Measurements from ENCODE around the gene KCNK10. TPM values are rescaled to one million over a fixed set of nuclear protein-coding genes. Genes with fewer than 3 reads are reported as not detected.

The KCNK10 gene
- total and polyA plus RNA-seq, 2 of the 8 experiments (the other 6 are each of a cell fraction or from before 2014, with no cell fraction given) = 0.45 to 0.63 TPM

- Histone ChIP-seq H4K8ac (ENCODE audit: extremely low read depth, insufficient read depth, low read length) (no peak overlapping the region), H3K27ac (ENCODE audit: low read depth, low read length) (no peak overlapping the region), H4K5ac (ENCODE audit: insufficient read length, low read depth, low read length) (peak overlapping the region; percentile 47), H3K23me2 (ENCODE audit: low read depth, low read length) (no peaks in the 10 kb centered on the region), H4K20me1 (replicated peaks in 1 of 2; ENCODE audit: control insufficient read depth in 1 of 2, insufficient read depth in 2 of 2, low read length in 2 of 2) (no peaks in the 10 kb centered on the region), H2AK5ac (ENCODE audit: low read depth, low read length) (no peak overlapping the region), H2BK15ac (ENCODE audit: low read length) (no peak overlapping the region), H4K91ac (replicated peaks; ENCODE audit: insufficient read length, low read length) (no peak overlapping the region), H3K18ac (ENCODE audit: extremely low read depth, low read length) (no peak overlapping the region), H2AFZ (ENCODE audit: low read length) (no peak overlapping the region), H3K4me1 (replicated peaks in 1 of 4; ENCODE audit: control insufficient read depth in 3 of 4, insufficient read depth in 4 of 4, low read length in 3 of 4) (peaks cover 0 to 17% (median 9%) of the 10 kb centered on the region in 4 experiments; a peak in 5 of 7 replicates), H3K79me2 (ENCODE audit: control insufficient read depth in 1 of 2, insufficient read depth in 2 of 2, low read length in 2 of 2) (no peaks in the 10 kb centered on the region), H3K79me1 (ENCODE audit: low read depth, low read length) (no peaks in the 10 kb centered on the region), H2BK20ac (ENCODE audit: low read length) (0 out of 2 replicates have a peak overlapping the region, but pooled peaks have one; percentile 27), H2BK12ac (ENCODE audit: low read depth, low read length) (no peak overlapping the region), H3K56ac (replicated peaks; ENCODE audit: insufficient read length, low read depth, low read length) (no peak overlapping the region), H3K9me3 (ENCODE audit: insufficient read depth in 2 of 2, low read depth in 1 of 2, low read length in 1 of 2) (no peaks in the 10 kb centered on the region), H2BK120ac (replicated peaks; ENCODE audit: low read depth, low read length) (no peak overlapping the region), H3K4me2 (ENCODE audit: insufficient read depth in 1 of 2, low read depth in 2 of 2, low read length in 2 of 2) (no peak overlapping the region), H3K9ac (replicated peaks in 1 of 4; ENCODE audit: extremely low read depth in 1 of 4, low read depth in 3 of 4, low read length in 3 of 4) (no peak overlapping the region), H3K27me3 (replicated peaks in 1 of 4; ENCODE audit: control insufficient read depth in 3 of 4, extremely low read depth in 1 of 4, insufficient read depth in 3 of 4, low read length in 3 of 4) (no peaks in the 10 kb centered on the region), H3K23ac (ENCODE audit: insufficient read length) (no peak overlapping the region), H3K36me3 (ENCODE audit: control insufficient read depth in 2 of 4, insufficient read depth in 4 of 4, low read length in 3 of 4) (no peaks in the 10 kb centered on the region), H2BK5ac (ENCODE audit: low read depth, low read length) (no peak overlapping the region), H3K4me3 (ENCODE audit: extremely low read depth in 1 of 4, insufficient read depth in 2 of 4, low read depth in 3 of 4, low read length in 4 of 4) (no peak overlapping the region), H3K4ac (replicated peaks; ENCODE audit: insufficient read length, low read depth, low read length) (no peak overlapping the region), H3K14ac (ENCODE audit: insufficient read length) (no peak overlapping the region)
- WGBS, 2 experiments (ENCODE audit: extremely low coverage in 1 of 2, insufficient coverage in 1 of 2, insufficient read length in 1 of 2, insufficient replicate concordance in 2 of 2, low coverage in 1 of 2, low lambda C conversion rate in 2 of 2, missing lambda C conversion rate in 1 of 2) = 90% methylated on average over 4 of the region's 4 CpGs; no CpG with 5 or more reads in 1 of the 2 experiments
- TF ChIP-seq CTBP2 (IDR thresholded peaks at IDR 0.05; ENCODE audit: borderline replicate concordance, insufficient read depth, insufficient read length, low read length) = no peak
- TF ChIP-seq YY1 (IDR thresholded peaks at IDR 0.05; ENCODE audit: low read depth, low read length) = no peak
- TF ChIP-seq MAFK (IDR thresholded peaks at IDR 0.05; ENCODE audit: low read depth, low read length) = no peak
- no peak for TF ChIP-seq EGR1 (IDR thresholded peaks at IDR 0.05; ENCODE audit: borderline replicate concordance, low read depth, low read length)
- TF ChIP-seq GTF2F1 (IDR thresholded peaks at IDR 0.05; ENCODE audit: borderline replicate concordance, low read depth, low read length) = no peak
- no peak for TF ChIP-seq TBP (IDR thresholded peaks at IDR 0.05; ENCODE audit: low read depth, low read length)
- no peak for TF ChIP-seq PHF8 (conservative IDR thresholded peaks at IDR 0.05; ENCODE audit: low read depth, low read length)
- no peak for DNase-seq (ENCODE audit: low read depth in 1 of 2, low spot score in 2 of 2)
- no peak for FAIRE-seq
- CTCF ChIA-PET (ENCODE audit: partially characterized antibody) = interaction anchor here (0.6 to 2.5 kb wide), 5 partner anchors 10 to 189 kb away, joined by 3 to 13 read pairs (median 3); no protein-coding TSS in a partner anchor
- POLR2A ChIA-PET (ENCODE audit: partially characterized antibody) = interaction anchor here (1.0 to 1.5 kb wide), 2 partner anchors 25 to 40 kb away, joined by 3 read pairs; no protein-coding TSS in a partner anchor
Measured at GRCh38 chr14:88363644-88364043, 40.6 kb upstream of the KCNK10 start.

All from H1 (cell line).